Measurements from ENCODE around the gene RFC3. TPM values are rescaled to one million over a fixed set of nuclear protein-coding genes. Genes with fewer than 3 reads are reported as not detected.

Gene RFC3
- total RNA-seq, 1 donor from 2014 or later = 82.7 TPM

- Mint-ChIP-seq H3K4me1 (peaks cover 3% of the 10 kb centered on the region), H3K9me3 (no peaks in the 10 kb centered on the region), H3K27me3 (ENCODE audit: insufficient read depth, low read depth) (no peaks in the 10 kb centered on the region), H3K36me3 (peaks cover 21% of the 10 kb centered on the region), H3K4me3 (no peak overlapping the region), H3K27ac (no peak overlapping the region)
- Histone ChIP-seq H3K36me3 (no peaks in the 10 kb centered on the region), H3K79me2 (ENCODE audit: low read depth) (no peaks in the 10 kb centered on the region), H3K4me3 (no peak overlapping the region), H3K4me1 (no peaks in the 10 kb centered on the region), H3K9me3 (ENCODE audit: low read depth) (no peaks in the 10 kb centered on the region), H3K9ac (no peak overlapping the region), H4K20me1 (ENCODE audit: low read depth) (no peaks in the 10 kb centered on the region), H3K4me2 (no peak overlapping the region), H3K27me3 (no peaks in the 10 kb centered on the region), H3K27ac (no peak overlapping the region), H3F3A (ENCODE audit: low read depth) (no peaks in the 10 kb centered on the region), H2AFZ (replicated peaks) (no peak overlapping the region)
- DNase-seq (ENCODE audit: low spot score) = no peak
- TF ChIP-seq CTCF (IDR thresholded peaks at IDR 0.05) (no peak), EZH2phosphoT487 (IDR thresholded peaks at IDR 0.05) (no peak)
Observed at GRCh38 chr13:33860526-33860925, 42.6 kb downstream of the RFC3 start.

GRCh38 chr13:33862016-33862415 is 44.1 kb downstream of the RFC3 start:
- H4K20me1 ChIP-seq (ENCODE audit: low read depth) = no peaks in the 10 kb centered on the region
- no peak overlapping the region for H3K9ac ChIP-seq
- H3K9me3 ChIP-seq (ENCODE audit: low read depth) = no peaks in the 10 kb centered on the region
- Mint-ChIP-seq H3K4me1 (peaks cover 3% of the 10 kb centered on the region), H3K27me3 (ENCODE audit: insufficient read depth, low read depth) (peaks cover 2% of the 10 kb centered on the region), H3K27ac (no peak overlapping the region), H3K4me3 (no peak overlapping the region), H3K9me3 (no peaks in the 10 kb centered on the region), H3K36me3 (peaks cover 14% of the 10 kb centered on the region)
- TF ChIP-seq CTCF (IDR thresholded peaks at IDR 0.05) = no peak
- no peak for TF ChIP-seq EZH2 (IDR thresholded peaks at IDR 0.05)
- TF ChIP-seq EZH2phosphoT487 (IDR thresholded peaks at IDR 0.05) = no peak
- DNase-seq (ENCODE audit: low spot score) = no peak
- no peaks in the 10 kb centered on the region for H3K36me3 ChIP-seq
- H3F3A ChIP-seq (ENCODE audit: low read depth) = no peaks in the 10 kb centered on the region
- H2AFZ ChIP-seq (replicated peaks) = no peak overlapping the region
- no peaks in the 10 kb centered on the region for H3K4me1 ChIP-seq
- no peak overlapping the region for H3K27ac ChIP-seq
- no peaks in the 10 kb centered on the region for H3K79me2 ChIP-seq (ENCODE audit: low read depth)
- no peaks in the 10 kb centered on the region for H3K27me3 ChIP-seq
- H3K4me2 ChIP-seq = no peak overlapping the region
- H3K4me3 ChIP-seq = no peak overlapping the region

GRCh38 chr13:33863188-33863789 is 45.3 kb downstream of the RFC3 start:
- H3K27ac ChIP-seq = no peak overlapping the region
- no peaks in the 10 kb centered on the region for H3K27me3 ChIP-seq
- TF ChIP-seq EZH2phosphoT487 (IDR thresholded peaks at IDR 0.05) = no peak
- TF ChIP-seq EZH2 (IDR thresholded peaks at IDR 0.05) = no peak
- TF ChIP-seq CTCF (IDR thresholded peaks at IDR 0.05) = no peak

More at GRCh38 chr13:33863188-33863789, 45.3 kb downstream of the RFC3 start:
- no peak overlapping the region for H3K4me3 Mint-ChIP-seq
- no peak for DNase-seq (ENCODE audit: low spot score)
- Histone ChIP-seq H3F3A (ENCODE audit: low read depth) (no peaks in the 10 kb centered on the region), H3K9ac (no peak overlapping the region), H4K20me1 (ENCODE audit: low read depth) (no peaks in the 10 kb centered on the region), H3K4me1 (no peaks in the 10 kb centered on the region), H2AFZ (replicated peaks) (no peak overlapping the region), H3K4me3 (no peak overlapping the region), H3K79me2 (ENCODE audit: low read depth) (no peaks in the 10 kb centered on the region), H3K36me3 (no peaks in the 10 kb centered on the region), H3K4me2 (no peak overlapping the region), H3K9me3 (ENCODE audit: low read depth) (no peaks in the 10 kb centered on the region)
- H3K9me3 Mint-ChIP-seq = peaks cover 3% of the 10 kb centered on the region
- H3K27ac Mint-ChIP-seq = no peak overlapping the region
- peaks cover 2% of the 10 kb centered on the region for H3K27me3 Mint-ChIP-seq (ENCODE audit: insufficient read depth, low read depth)
- peaks cover 3% of the 10 kb centered on the region for H3K4me1 Mint-ChIP-seq
- H3K36me3 Mint-ChIP-seq = peaks cover 22% of the 10 kb centered on the region

All from neural progenitor cell (in vitro differentiated cells).